GM12878 (cell line): ENCODE data around the gene STAG1. TPM values are rescaled to one million over a fixed set of nuclear protein-coding genes. Genes with fewer than 3 reads are reported as not detected.

Experiments
- ATAC-seq: fragments of 200-7000 bp; cut with Tn5 transposase; 3 replicates; pipeline ENCODE4 v1.9.1; 2020; ENCODE audit warnings: mild to moderate bottlenecking, moderate library complexity
- BruUV-seq: library from RNA; stranded (reverse); fragments of 400-500 nt; replicated peaks from 2 replicates; lab custom pipeline; 2021; lab: Mats Ljungman, UMichigan
- CTCF ChIA-PET: fragments of 300-600 bp; sonication (Branson Sonifier 250); formaldehyde crosslinking; extraction: SDS; loops from one replicate; lab custom pipeline; 2021; ENCODE audit warnings: inconsistent platforms; lab: Yijun Ruan, JAX
- POLR2A ChIA-PET: fragments of 350-600 bp; formaldehyde crosslinking; extraction: SDS; loops from one replicate; lab custom pipeline; 2021; ENCODE audit warnings: inconsistent platforms; lab: Charles Lee
- RAD21 ChIA-PET: fragments of 300-600 bp; sonication (Branson Sonifier 250); formaldehyde crosslinking; loops from one replicate; lab custom pipeline; 2023; ENCODE audit warnings: antibody characterized with exemption; ENCODE audit not compliant: unreplicated experiment; lab: Charles Lee
- SMC1A ChIA-PET: fragments of 300-600 bp; sonication (Branson Sonifier 250); formaldehyde crosslinking; loops from one replicate; lab custom pipeline; 2023; ENCODE audit not compliant: unreplicated experiment, uncharacterized antibody; lab: Charles Lee
- DNase-seq: peaks from one replicate; pipeline ENCODE4 v3.0.0-alpha.2; 2011; ENCODE audit warnings: low read depth, low spot score
- FAIRE-seq: peaks from 3 replicates; lab custom pipeline; 2011; peaks lifted over from hg19 to GRCh38; lab: Jason Lieb, UNC
- H2AFZ ChIP-seq: 2 replicates; pipeline ENCODE4 v1.6.0; 2011; ENCODE audit warnings: low read depth, low read length, control low read depth; ENCODE audit not compliant: control insufficient read depth
- H3K27ac ChIP-seq: 2 replicates; pipeline ENCODE4 v1.5.1; 2011; ENCODE audit warnings: control low read depth; ENCODE audit not compliant: control insufficient read depth, insufficient read depth
- H3K27me3 ChIP-seq, 2 experiments: replicated peaks in 1 of 2; 2 replicates each; pipeline versions ENCODE4 v1.6.0 to v1.6.1; 2011; ENCODE audit warnings: low read length in 1 of 2; ENCODE audit not compliant: control insufficient read depth in 2 of 2, insufficient read depth in 2 of 2
- H3K36me3 ChIP-seq, 2 experiments: 2 replicates each; pipeline ENCODE4 v1.5.1; 2011; ENCODE audit warnings: low read length in 1 of 2; ENCODE audit not compliant: control insufficient read depth in 2 of 2, insufficient read depth in 2 of 2
- H3K4me1 ChIP-seq: 2 replicates; pipeline ENCODE4 v1.6.1; 2011; ENCODE audit warnings: mild to moderate bottlenecking, low read length, moderate library complexity, mixed read lengths; ENCODE audit not compliant: control insufficient read depth, insufficient read depth
- H3K4me2 ChIP-seq: 2 replicates; pipeline ENCODE4 v1.6.0; 2011; ENCODE audit warnings: control low read depth; ENCODE audit not compliant: control insufficient read depth, insufficient read depth
- H3K4me3 ChIP-seq: fragments of 200-600 bp; sonication (generic); 2 replicates; pipeline ENCODE4 v1.5.1; 2016
- H3K79me2 ChIP-seq: 2 replicates; pipeline ENCODE4 v1.6.0; 2011; ENCODE audit warnings: low read length; ENCODE audit not compliant: control insufficient read depth, insufficient read depth
- H3K9ac ChIP-seq: 2 replicates; pipeline ENCODE4 v1.8.0; 2011; ENCODE audit warnings: low read length, control low read depth, mixed read lengths; ENCODE audit not compliant: control insufficient read depth, insufficient read depth
- H3K9me3 ChIP-seq: replicated peaks from 3 replicates; pipeline ENCODE4 v1.5.1; 2011; ENCODE audit warnings: mild to moderate bottlenecking, low read length; ENCODE audit not compliant: control insufficient read depth, insufficient read depth
- H4K20me1 ChIP-seq: 2 replicates; pipeline ENCODE4 v1.6.0; 2011; ENCODE audit not compliant: control insufficient read depth, insufficient read depth
- BCLAF1 ChIP-seq: fragments of 450-650 bp; IDR thresholded peaks from 2 replicates; pipeline ENCODE4 v1.6.1; 2017; ENCODE audit warnings: antibody characterized with exemption, mild to moderate bottlenecking, moderate library complexity
- CHD4 ChIP-seq: fragments of 200-600 bp; sonication (generic); IDR thresholded peaks from 2 replicates; pipeline ENCODE4 v1.6.1; 2016; ENCODE audit warnings: mild to moderate bottlenecking
- E4F1 ChIP-seq: fragments of 450-650 bp; IDR thresholded peaks from 2 replicates; pipeline ENCODE4 v1.6.1; 2018; ENCODE audit warnings: borderline replicate concordance, mild to moderate bottlenecking; ENCODE audit not compliant: partially characterized antibody
- HDGF ChIP-seq: fragments of 450-650 bp; IDR thresholded peaks from 2 replicates; pipeline ENCODE4 v1.6.1; 2016; ENCODE audit warnings: antibody characterized with exemption
- NR2C1 ChIP-seq: fragments of 450-650 bp; IDR thresholded peaks from 2 replicates; pipeline ENCODE4 v1.6.1; 2017; ENCODE audit warnings: antibody characterized with exemption, mild to moderate bottlenecking, moderate library complexity
- ZBTB11 ChIP-seq: fragments of 450-650 bp; formaldehyde crosslinking; IDR thresholded peaks from 2 replicates; pipeline ENCODE4 v1.5.0; 2022; ENCODE audit warnings: mild to moderate bottlenecking, missing genetic modification characterization
- ZNF592 ChIP-seq: fragments of 450-650 bp; IDR thresholded peaks from 2 replicates; pipeline ENCODE4 v1.6.1; 2017; ENCODE audit warnings: mild to moderate bottlenecking, moderate library complexity
- in situ Hi-C: fragments of 300-500 bp; cut with MboI; formaldehyde crosslinking; loops from 9 replicates; pipeline ENCODE4 v1.14.3; 2018; ENCODE audit warnings: mixed read lengths
- intact Hi-C: fragments of 100-400 bp; cut with micrococcal nuclease; formaldehyde crosslinking; loops from one replicate; pipeline ENCODE4 v1.14.2; 2022; ENCODE audit not compliant: unreplicated experiment
- polyA plus RNA-seq, 11 experiments: library from polyadenylated mRNA; depleted of rRNA in 4 of 11; unstranded in 6 of 11; stranded (reverse) in 5 of 11; fragments of >200 nt; fragmentation: Nextera tagmentation in 4 of 11; fragmentation: Illumina TruSeq in 1 of 11; extraction: Ambion mirVana in 4 of 11; extraction: Trizol in 1 of 11; gene quantifications; 1 replicate in 1 of 11; 2 replicates in 10 of 11; pipeline versions ENCODE4 v1.2.1 to v1.2.3, GENCODE V29; 2011 to 2016; ENCODE audit warnings: inconsistent platforms in 2 of 11, missing spikeins in 2 of 11, low read depth in 1 of 11
- total RNA-seq, 4 experiments: library from RNA; depleted of rRNA in 3 of 4; stranded (reverse); fragments of >200 nt in 3 of 4; fragmentation: Illumina TruSeq in 1 of 4; extraction: Trizol in 1 of 4; gene quantifications; 2 replicates each; pipeline versions ENCODE4 v1.2.1 to v1.2.3, GENCODE V29; 2013 to 2021

STAG1 gene
- total and polyA plus RNA-seq, 10 of the 15 experiments (the other 5 are each of a cell fraction or from before 2014, with no cell fraction given), result 4.4 to 30.1 (median 20.2) TPM

GRCh38 chr3:136671921-136672320 lies 80.3 kb downstream of the STAG1 start:
- no peak overlapping the region for H3K9ac ChIP-seq
- ATAC-seq, result no peak
- H3K4me2 ChIP-seq, result no peak overlapping the region
- peaks cover 6% of the 10 kb centered on the region for H3K4me1 ChIP-seq
- peaks cover 2% of the 10 kb centered on the region; the same call in 1 of the 3 replicates for H3K9me3 ChIP-seq
- in situ Hi-C loops, result no loop called here
- no peak overlapping the region for H3K4me3 ChIP-seq
- TF ChIP-seq E4F1, result no peak
- no peak for TF ChIP-seq ZNF592
- TF ChIP-seq ZBTB11 (CRISPR knock-in tag), result no peak
- TF ChIP-seq NR2C1, result no peak
- TF ChIP-seq CHD4, result no peak
- TF ChIP-seq HDGF, result no peak
- no peak for TF ChIP-seq BCLAF1
- TF ChIP-seq, all 136 proteins: peak for 0
- no peak for FAIRE-seq
- Histone ChIP-seq H3K79me2 (peaks cover 28% of the 10 kb centered on the region), H2AFZ (no peak overlapping the region), H3K27ac (no peak overlapping the region), H4K20me1 (no peaks in the 10 kb centered on the region), H3K36me3 (no peaks in the 10 kb centered on the region; a peak in 2 of 4 replicates), H3K27me3 (no peaks in the 10 kb centered on the region)
- intact Hi-C loops, result no loop called here
- SMC1A ChIA-PET, result interaction anchor here (0.5 to 1.3 kb wide), 2 partner anchors 31 to 207 kb away, joined by 3 read pairs; no protein-coding TSS in a partner anchor
- CTCF ChIA-PET, result no interaction called here
- DNase-seq, result no peak
- BruUV-seq, result no TSS peak
- POLR2A ChIA-PET, result interaction anchor here (0.6 kb wide), 1 partner anchor 31 kb away, joined by 4 read pairs; no protein-coding TSS in a partner anchor
- RAD21 ChIA-PET, result interaction anchor here (0.6 kb wide), 1 partner anchor 58 kb away, joined by 3 read pairs; no protein-coding TSS in a partner anchor
